ENCODE data around the gene HACD1. TPM values are rescaled to one million over a fixed set of nuclear protein-coding genes. Genes with fewer than 3 reads are reported as not detected.

The HACD1 gene
- polyA plus RNA-seq, 3 donors from 2014 or later = 0.47 to 5.3 (median 1.9) TPM

DNA sequence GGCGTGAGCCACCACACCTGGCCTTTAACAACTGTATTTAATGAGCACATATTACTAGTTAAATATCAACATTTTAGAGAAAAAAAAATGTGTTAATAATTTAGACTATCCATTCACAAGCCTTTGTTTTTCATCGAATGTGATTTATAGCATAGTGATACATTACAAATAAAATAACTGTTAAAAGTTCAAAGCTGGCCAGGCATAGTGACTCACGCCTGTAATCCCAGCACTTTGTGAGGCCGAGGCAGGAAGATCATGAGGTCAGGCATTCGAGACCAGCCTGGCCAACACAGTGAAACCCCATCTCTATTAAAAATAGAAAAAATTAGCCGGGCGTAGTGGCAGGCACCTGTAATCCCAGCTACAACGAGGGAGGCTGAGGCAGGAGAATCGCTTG, 72.7 kb downstream of the HACD1 start:
- H3K36me3 Mint-ChIP-seq = peaks cover 0 to 6% (median 0%) of the 10 kb centered on the region in 3 donors
- no peak overlapping the region for H3K4me3 Mint-ChIP-seq
- peaks cover 0 to 1% (median 0%) of the 10 kb centered on the region in 6 donors for H3K9me3 Mint-ChIP-seq
- peaks cover 0 to 4% of the 10 kb centered on the region in 2 donors for H3K4me1 Mint-ChIP-seq
- H3K27ac Mint-ChIP-seq = no peak overlapping the region
- no peak for DNase-seq
- H3K27me3 Mint-ChIP-seq (ENCODE audit: low read depth in 3 of 3) = peaks cover 0 to 2% (median 0%) of the 10 kb centered on the region in 3 donors

Other genes with a start within 250 kb of the HACD1 start
- 10 to 100 TPM in 2 of 3 donors, 1 to 10 TPM in 1; 2.1 to 19.0 (median 16.4) TPM for gene ST8SIA6, start 162.8 kb downstream of the HACD1 start, polyA plus RNA-seq
- 1 to 10 TPM; 7.3 to 10.0 (median 7.9) TPM for gene STAM, start 26.8 kb upstream of the HACD1 start, polyA plus RNA-seq
- gene TMEM236, start 134.8 kb upstream of the HACD1 start, polyA plus RNA-seq = under 1 TPM in 1 of 3 donors, not detected in 2; 0.07 TPM
- not detected for gene MRC1, start 192.0 kb upstream of the HACD1 start, polyA plus RNA-seq